ENCODE data around the gene MORN3.
"Not testable (repeated sequence)": the region's sequence is repeated elsewhere in the genome, so short reads cannot be mapped to it uniquely, and the experiment has no call there.

MORN3 gene

GRCh38 chr12:121669521-121669900, at the start of gene MORN3:
Gene MORN3, minus strand, starts transcription at chr12:121669654. Its CDS starts 171 bp downstream, at chr12:121669483.
- DNase-seq = no peak

- DNase-seq = no peak
Measured at GRCh38 chr12:121718653-121719239, 49.3 kb upstream of the MORN3 start.

- DNase-seq = no peak
Measured at GRCh38 chr12:121717041-121717699, 47.7 kb upstream of the MORN3 start.

- no peak for DNase-seq
Measured at GRCh38 chr12:121715862-121716435, 46.5 kb upstream of the MORN3 start.

- not testable (repeated sequence) for DNase-seq
Measured at GRCh38 chr12:121715055-121715454, 45.6 kb upstream of the MORN3 start.

GRCh38 chr12:121713793-121714192, 44.3 kb upstream of the MORN3 start:
- no peak for DNase-seq

GRCh38 chr12:121713257-121713777, 43.9 kb upstream of the MORN3 start:
- DNase-seq = no peak

- peak; percentile 80 for DNase-seq
Measured at GRCh38 chr12:121712461-121713256, 43.2 kb upstream of the MORN3 start, which contains the start of gene TMEM120B. Gene TMEM120B, plus strand, starts transcription at chr12:121712752. Its CDS starts 144 bp downstream, at chr12:121712896.

- peak; percentile 40 for DNase-seq
Measured at GRCh38 chr12:121712190-121712460, 42.7 kb upstream of the MORN3 start.

GRCh38 chr12:121711361-121712189, 42.1 kb upstream of the MORN3 start:
- DNase-seq = no peak

GRCh38 chr12:121709478-121709961, 40.1 kb upstream of the MORN3 start:
- DNase-seq = no peak

GRCh38 chr12:121709064-121709424, 39.6 kb upstream of the MORN3 start:
- DNase-seq = not testable (repeated sequence)

GRCh38 chr12:121708313-121709063, 39.0 kb upstream of the MORN3 start:
- DNase-seq = no peak

GRCh38 chr12:121705514-121705913, 36.1 kb upstream of the MORN3 start:
- DNase-seq = no peak

- no peak for DNase-seq
Measured at GRCh38 chr12:121702944-121703343, 33.5 kb upstream of the MORN3 start.

- no peak for DNase-seq
Measured at GRCh38 chr12:121701667-121702277, 32.3 kb upstream of the MORN3 start.

GRCh38 chr12:121697861-121698260, 28.4 kb upstream of the MORN3 start:
- DNase-seq = not testable (repeated sequence)

GRCh38 chr12:121697093-121697698, 27.7 kb upstream of the MORN3 start:
- peak; percentile 61 for DNase-seq

GRCh38 chr12:121693155-121693687, 23.8 kb upstream of the MORN3 start:
- no peak for DNase-seq

GRCh38 chr12:121692744-121693143, 23.3 kb upstream of the MORN3 start:
- DNase-seq = not testable (repeated sequence)

Measured in NCI-H146 (cell line).